NAMALWA (cell line): Measurements from ENCODE around the gene PRXL2B.
"Not testable (repeated sequence)": the region's sequence is repeated elsewhere in the genome, so short reads cannot be mapped to it uniquely, and the experiment has no call there.

ENCODE experiments used
- DNase-seq: peaks from one replicate; pipeline ENCODE4 v3.0.0-alpha.2; 2015; ENCODE audit warnings: low spot score

PRXL2B gene

DNA sequence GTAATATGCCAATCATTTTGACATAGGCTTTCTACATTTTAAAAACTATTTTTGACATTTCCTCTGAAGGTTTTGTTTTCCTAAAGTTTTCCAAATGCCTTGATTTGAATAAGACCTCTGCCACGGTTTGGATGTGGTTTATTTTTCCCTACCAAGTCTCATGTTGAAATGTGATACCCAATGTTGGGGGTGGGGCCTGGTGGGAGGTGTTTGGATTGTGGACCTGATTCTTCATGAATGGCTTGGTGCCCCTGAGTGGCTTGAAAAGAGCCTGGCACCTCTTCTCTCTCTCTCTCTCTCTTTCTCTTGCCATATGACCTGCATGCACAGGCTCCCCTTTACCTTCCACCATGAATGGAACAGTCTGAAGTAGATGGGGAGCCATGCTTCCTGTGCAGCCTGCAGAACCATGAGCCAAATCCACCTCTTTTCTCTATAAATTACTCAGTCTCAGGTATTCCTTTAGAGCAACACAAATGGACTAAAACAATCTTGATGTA is 31.4 kb downstream of the PRXL2B start:
- DNase-seq: no peak

DNA sequence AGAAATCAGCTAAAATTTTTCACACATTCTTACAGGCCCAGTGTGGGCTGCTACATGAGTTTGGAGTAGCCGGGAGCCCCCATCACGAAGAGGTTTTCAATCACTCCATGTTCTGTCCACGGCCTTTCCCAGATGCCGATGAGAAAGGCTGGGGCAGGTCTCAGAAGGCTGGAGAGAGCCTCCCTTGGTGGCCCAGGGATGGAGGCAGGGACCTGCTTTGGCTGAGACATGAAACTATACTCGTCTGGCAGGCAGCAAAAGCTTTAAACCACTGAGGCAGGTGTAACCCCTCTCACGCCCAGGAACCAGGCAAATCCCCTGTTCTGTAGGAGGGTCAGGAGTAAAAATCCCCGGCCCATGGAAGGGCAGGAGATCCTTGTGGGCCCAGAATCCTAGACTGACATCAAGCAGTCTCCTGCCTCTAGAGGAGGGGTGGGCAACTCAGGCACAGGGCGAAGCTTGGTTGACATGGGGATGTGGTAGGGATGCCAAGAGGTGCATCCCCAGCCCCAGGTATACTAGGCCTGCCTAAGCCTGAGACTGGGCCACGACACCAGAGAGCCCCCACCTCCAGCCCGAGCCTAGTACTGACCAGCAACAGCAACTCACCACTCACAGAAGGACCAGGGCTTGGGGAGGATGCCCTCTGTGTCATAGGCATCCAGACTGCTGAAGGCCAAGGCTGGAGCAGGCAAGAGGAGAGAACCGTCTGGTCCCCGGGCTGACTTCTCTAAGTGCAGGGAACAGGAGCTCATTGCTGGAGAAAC is 37.2 kb downstream of the PRXL2B start:
- no peak for DNase-seq

DNA sequence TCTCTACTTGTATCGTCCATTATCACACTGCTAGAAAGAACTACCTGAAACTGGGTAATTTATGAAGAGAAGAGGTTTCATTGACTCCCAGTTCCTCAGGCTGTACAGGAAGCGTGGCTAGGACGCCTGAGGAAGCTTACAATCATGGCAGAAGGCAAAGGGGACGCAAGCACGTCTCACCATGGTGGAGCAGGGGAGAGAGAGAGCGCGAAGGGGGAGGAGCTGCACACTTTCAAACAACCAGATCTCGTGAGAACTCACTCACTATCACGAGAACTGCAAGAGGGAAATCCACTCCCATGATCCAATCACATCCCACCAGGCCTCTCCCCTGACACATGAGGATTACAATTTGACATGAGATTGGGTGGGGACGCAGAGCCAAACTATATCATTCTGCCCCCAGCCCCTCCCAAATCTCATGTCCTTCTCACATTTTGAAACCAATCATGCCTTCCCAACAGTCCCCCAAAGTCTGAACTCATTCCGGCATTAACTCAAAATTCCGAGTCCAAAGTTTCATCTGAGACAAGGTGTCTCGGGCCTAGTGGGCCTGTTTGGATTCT is 38.2 kb downstream of the PRXL2B start:
- DNase-seq: no peak

DNA sequence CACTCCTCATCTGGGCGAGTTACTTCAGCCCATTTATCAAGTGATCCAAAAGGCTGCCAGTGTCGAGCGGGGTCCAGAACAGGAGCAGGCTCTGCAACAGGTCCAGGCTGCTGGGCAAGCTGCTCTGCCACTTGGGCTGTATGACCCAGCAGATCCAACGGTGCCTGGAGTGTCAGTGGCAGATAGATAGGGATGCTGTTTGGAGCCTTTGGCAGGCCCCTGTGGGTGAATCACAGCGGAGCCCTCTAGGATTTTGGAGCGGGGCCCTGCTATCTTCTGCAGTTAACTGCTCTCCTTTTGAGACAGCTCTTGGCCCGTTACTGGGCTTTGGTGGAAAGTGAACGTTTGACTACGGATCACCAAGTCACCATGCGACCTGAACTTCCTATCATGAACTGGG is 38.7 kb downstream of the PRXL2B start:
- DNase-seq: no peak

DNA sequence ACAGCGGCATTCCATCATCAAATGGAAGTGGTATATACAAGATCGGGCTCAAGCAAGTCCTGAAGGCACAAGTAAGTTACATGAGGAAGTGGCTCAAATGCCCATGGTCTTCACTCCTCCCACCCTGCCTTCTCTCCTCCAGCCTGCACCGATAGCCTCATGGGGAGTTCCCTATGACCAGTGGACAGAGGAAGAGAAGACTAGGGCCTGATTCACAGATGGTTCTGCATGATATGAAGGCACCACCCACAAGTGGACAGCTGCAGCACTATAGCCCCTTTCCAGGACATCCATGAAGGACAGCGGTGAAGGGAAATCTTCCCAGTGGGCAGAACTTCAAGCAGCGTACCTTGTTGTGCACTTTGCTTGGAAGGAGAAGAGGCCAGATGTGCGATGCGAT is 39.2 kb downstream of the PRXL2B start:
- DNase-seq: not testable (repeated sequence)

DNA sequence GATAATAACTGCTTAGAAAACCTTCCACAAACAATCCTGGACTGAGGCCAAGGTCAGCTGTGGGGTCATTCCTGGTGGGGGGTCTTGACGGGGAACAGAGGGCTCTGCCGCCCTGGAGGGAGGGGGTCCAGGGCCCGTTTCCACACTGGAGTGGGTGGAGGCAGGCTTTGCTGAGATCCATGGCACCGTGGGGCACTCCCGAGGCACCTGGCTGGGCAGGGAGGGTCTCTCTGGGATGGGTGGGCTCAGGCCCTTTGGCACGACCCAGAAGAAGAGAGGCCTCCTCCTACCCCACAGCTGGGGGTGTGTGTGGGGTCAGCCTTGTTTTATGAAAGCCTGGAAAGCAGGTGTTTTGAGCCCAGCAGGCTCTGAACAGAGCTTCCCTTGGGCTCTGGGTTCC is 41.2 kb downstream of the PRXL2B start:
- no peak for DNase-seq

DNA sequence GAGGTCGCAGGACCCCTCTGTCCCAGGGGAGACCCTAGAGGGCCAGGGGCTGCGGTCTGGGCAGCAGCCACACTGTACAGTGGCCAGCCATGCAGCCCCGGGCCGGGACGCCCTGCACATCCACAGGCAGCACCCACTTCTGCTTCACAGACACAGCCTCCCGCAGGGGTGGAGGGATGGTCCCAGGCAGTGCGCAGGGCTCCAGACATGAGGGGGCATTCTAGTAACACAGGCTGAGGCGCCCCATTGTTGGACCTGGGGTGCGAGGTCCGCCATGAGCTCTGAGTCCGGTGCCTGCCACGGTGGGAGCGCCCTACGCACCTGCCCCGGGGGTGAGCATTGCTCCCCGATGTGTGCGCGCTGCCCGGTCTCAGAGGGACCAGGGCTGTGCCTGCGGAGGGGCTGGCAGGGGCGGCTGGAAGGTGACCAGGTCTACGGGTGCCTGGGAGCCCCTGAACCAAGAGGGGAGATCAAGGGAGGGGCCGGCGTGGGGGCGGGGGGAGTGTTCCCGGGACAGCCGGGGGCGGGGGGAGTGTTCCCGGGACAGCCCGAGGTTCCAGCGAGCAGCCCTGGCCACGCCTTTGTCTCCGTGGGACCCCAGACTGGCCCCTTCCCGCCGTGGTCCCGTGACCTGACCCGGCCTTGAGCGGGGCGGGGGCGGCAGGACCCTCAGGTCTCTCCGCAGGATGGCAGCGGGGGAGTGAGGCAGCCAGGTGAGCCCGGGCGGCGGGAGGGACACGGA is 41.8 kb downstream of the PRXL2B start:
- no peak for DNase-seq

DNA sequence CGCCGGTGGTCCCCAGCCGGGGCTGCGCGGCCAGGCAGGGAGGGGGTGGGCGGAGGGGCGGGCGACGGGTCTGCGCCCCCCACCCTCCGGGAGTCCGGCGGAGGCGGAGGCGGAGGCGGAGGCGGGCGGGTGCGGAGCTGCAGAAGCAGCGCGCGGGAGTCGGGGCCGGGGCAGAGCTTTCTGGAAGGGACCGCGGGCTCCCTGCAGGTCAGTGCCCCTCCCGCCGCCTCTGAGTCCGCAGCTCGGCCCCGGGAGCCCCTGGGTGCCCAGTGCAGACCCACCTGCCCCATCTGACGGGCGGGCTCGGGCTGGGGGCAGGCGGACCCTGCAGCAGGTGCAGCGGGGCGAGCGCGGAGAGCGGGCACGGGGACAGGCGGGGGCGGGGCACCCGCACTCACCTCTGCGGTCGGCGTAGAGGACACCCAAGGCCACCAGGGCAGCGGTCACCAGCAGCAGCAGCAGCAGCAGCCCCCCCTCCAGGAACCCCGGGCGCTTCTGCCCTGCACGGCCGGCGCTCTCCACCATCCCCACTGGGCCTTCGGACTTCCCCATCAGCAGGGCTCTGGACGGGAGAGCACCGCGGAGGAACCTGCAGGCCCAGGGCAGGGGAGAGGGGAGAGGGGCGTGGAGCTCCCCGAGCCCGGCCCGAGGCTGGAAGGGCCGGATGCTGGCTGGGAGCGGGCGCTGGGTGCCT is 42.5 kb downstream of the PRXL2B start:
- DNase-seq: no peak

DNA sequence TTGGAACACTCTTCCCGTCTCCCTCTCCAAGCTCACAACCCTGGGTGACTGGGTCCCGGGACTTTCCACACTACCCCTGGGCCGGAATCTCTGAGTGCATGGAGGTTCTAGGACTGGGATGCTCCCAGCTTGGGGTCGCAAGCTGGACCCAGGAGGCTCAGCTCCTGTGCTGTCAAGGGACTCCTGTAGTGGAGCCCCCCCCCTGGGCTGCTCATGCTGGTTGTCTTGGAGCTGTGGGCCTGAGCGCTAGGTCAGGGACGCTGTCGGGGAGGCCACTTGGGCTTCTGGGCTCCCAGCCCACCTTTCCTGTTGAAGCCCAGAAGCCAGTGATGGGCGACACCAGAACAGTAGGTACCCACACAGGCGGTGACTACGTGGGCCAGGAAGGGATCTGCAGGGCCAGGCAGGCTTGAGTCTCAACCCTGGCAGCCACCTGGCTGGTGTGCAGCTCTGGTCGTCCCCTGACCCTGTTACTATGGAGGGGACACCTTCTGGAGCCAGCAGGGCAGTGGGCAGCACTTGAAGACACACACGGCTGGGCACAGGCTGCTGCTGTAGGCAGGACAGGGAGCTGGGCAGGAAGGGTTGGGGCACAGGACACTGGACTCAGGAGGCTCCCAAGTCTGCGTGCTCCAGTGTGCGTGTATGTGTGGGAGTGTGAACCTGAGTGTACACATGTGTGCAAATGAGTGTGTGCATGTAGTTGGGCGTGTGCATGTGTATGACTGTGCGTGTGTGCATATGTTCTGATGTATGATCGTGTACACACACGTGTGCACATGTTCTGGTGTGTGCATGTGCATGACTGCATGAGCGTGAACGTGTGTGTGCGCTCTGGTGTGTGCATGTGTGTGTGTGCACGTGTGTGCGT is 43.3 kb downstream of the PRXL2B start:
- no peak for DNase-seq

DNA sequence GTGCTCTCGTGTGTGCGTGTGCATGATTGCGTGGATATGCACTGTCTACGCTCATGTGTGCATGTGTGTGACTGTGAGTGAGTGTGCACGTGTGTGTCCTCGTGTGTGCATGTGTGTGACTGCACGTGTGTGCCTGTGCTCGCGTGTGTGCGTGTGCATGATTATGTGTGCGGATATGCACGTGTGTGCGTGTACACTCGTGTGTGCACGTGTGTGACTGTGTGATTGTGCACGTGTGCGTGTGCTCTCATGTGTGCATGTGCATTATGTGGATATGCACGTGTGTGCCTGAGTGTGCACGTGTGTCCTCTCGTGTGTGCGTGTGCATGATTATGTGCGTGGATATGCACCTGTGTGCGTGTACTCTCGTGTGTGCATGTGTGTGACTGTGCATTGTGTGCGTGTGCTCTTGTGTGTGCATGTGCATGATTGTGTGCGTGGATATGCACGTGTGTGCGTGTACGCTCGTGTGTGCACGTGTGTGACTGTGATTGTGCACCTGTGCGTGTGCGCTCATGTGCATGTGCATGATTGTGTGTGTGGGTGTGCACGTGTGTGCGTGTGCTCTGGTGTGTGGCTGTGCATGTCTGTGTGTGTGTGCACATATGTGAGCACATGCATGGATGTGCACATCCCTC is 44.0 kb downstream of the PRXL2B start:
- no peak for DNase-seq

DNA sequence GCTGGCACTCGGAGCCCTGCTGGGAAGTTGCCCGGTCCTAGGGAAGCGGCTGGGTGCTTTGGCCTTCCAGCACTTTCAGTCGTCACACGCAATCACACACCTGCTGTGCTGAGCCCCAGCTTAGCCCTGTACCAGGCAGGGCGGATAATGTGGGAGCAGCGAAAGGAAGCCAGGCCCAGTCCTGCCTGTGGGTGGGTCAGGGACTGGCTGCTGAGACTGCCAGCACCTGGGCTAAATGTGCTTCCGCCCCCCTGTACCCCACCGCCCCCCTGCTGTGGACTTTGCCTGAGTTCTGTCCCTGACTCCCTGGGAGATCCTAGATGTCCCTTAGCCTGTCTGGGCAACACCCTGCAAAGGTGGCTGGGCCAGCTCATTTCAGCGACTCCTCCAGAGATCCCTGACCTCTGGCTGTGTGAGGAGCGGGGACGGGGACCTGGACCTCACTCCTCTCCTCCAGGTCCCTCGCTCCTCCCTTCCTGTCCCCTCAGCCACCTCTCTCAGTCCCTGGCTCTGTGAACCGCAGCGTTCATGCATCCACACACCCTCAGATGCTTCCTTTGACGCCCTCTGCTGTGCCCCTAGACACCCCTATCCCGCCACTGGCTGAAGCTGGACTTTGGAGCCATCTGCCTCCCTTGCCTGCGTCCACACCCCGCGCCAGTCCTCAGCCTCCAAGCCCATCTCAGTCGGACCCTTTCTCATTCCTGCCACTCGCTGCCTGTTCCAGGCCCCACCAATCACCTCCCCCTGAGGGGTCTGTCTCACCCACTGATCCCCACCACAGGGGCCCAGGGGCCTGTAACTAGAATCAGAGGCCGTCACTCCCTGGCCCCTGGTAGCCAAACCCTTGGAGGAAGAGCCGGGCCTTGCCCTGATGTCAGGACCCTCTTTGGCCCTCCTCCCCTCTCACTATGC is 44.8 kb downstream of the PRXL2B start:
- DNase-seq: no peak

DNA sequence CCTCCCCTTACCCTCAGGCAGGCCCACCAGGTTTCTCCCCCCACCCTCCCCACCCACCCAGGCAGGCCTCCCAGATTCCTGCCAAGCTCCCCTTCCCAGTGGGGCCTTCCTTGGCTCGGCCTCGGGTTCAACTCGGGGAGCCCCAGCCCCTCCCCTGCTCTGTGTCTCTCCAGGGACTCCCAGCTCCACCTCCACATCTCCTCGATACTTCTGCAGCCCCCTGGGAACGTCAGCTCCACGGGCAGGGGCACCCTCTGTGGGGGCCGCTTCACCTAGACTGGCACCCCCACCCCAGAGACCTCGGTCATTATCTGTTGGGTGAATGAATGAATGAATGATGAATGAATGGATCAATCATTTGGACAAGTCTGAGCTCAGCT is 45.5 kb downstream of the PRXL2B start:
- DNase-seq: no peak

DNA sequence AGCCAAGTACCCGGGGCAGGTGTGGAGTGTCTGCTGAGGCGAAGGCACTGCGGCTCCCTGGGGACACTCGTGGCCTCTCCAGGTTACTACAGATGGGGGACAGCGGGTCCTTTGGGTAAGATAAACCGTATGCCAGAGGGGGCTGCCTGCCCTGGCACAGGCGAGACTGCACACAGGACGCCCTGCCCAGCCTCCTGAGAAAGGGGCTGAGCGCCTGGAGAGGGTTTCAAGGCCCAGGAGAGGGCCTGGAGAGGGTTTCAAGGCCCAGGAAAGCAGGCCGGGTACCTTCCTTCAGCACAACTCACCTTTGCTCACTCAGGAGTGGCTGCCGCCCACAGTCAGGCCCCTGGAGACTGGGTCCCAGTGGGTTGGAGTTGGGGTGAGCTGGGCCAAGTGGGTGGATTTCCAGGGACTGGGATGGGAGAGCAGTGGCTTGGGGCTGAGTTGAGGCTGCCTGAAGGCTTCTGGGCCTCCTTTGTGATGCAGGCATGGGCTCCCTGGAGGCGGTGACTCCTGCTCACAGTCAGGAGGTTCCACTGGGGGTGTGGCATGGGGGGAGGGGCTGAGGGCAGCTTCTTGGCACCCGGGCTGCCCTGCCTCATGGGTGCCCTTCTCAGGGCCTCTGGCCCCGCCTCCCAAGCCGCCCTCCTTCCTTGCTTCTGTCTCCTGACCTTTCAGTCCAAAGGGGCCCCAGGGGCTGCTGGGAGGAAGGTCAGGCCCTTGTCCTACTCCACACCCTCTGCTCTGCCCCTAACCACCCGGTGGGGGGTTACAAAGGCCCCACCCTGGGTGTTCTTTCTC is 46.2 kb downstream of the PRXL2B start, which contains the start of gene MMEL1:
Gene MMEL1, minus strand, starts transcription at position 456 of the 801 bp plus-strand sequence. CDS start 3,532 bp downstream, outside the sequence.
- no peak for DNase-seq

DNA sequence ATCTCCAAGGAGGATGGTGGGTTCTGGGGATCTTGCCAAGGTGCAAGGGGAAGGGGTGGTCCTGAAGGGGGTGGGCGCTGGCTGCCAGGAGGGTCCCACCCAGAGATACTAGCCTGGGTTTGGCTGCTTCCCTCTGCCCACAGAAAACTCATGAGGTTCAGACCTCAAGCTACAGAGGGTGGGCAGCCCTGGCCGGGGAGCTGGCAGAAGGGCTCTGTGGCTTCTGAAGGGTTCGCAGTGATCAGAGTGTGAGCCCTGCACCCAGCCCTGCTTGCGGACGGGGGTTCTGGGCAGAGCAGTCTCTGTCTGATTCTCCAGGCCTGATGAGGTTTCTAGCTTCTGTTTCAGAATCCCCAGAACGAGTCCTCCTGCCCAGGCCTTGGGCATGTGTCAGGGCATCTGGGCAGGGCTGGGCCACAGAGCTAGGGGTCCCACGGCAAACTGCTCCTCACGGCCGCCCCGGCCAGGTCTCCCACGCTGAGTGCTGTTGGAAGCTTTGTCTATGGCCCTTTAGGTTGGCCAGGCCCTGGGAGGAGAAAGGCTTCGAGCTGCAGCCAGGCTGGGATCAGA is 46.9 kb downstream of the PRXL2B start:
- DNase-seq: no peak

DNA sequence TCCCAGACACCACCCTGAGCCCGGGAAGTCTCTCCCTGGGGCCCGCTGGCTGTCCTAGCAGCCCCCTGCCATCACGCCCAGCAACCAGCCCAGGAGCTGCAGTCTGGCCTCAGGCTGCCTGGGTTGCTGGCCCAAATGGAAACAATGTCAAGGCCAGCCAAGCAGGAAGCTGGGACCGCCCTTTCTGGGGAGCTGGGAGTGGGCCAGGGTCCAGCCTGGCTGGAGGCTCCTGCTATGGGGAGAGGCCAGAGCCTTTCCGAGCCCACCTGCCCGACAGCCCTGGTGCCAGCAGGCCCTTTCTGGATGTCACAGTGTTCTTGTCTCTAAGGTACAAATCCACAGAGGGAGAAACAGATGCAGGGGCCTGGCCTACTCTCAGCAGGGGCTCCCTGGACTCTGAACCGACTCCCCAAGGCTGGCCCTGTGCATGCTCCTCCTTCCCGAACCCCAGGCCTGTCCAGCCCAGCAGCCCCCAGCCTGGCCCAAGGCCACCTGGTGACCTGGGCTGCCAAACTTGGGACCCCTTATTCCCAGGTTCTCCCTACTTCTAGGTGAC is 47.4 kb downstream of the PRXL2B start:
- no peak for DNase-seq

DNA sequence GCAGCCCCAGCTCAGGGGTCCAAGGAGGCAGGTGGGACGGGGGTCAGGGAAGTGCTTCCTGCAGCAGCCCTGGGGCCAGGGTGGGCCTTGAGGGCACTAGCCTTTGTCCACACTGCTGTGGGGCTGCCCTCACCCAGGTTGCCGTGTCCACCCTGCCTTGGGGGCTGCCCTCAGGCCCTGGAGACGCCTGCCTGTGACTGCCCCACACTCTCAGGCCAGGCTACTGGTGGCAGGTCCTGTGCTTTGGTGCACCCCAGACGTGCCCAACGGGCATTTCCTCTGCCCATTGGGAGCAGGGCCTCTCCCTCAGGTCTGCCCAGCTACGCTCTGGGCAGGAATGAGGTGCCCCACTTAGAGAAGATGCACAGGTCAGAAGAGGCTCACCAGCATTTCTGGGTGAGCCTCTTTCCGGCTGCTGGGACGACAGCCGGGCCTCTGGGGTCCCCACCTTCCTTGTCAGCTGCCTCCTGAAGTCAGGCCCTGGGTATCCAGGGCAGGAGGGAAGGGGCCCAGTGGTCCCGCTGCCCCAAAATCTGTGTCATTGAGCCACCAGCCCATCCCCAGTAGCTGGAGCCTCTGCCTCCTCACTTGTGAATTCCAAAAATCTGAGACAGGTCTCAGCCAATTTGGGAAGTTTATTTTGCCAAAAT is 48.9 kb downstream of the PRXL2B start:
- no peak for DNase-seq

DNA sequence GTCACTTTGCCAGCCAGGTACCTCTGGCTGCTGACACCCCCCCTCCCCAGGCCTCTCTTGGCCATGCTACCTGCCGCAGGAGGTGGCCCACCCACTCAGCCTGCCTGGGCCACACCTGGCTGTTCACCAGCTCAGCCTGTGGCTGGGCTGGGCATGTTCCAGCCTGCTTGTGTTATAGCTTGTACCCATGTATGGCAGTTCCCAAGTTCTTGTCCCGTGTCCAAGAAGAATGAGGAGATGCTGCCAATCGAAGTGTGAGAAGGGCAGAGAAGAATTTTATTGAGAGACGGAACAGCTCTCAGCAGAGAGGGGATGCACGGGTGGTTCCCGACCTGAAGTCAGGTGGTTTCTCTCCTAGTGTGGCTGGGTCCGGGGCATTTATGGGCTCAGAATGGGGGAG is 50.2 kb downstream of the PRXL2B start:
- DNase-seq: peak; percentile 38
